ENCODE measurements around the gene PAK5.

The PAK5 gene

GRCh38 chr20:9838378-9839295, at the start of gene PAK5:
Gene PAK5 (minus strand): TSS chr20:9839076. CDS start chr20:9644328, 194,748 bp downstream.
- no peak within 1 kb of the TSS for H3K4me3 Mint-ChIP-seq
- ATAC-seq: no peak
- peaks cover 5% of the 10 kb centered on the region for H3K4me1 Mint-ChIP-seq
- no peaks in the 10 kb centered on the region for H3K9me3 Mint-ChIP-seq
- no peak for DNase-seq (ENCODE audit: low spot score in 2 of 2)
- no peak within 1 kb of the TSS for H3K27ac Mint-ChIP-seq
- no peaks in the 10 kb centered on the region for H3K36me3 Mint-ChIP-seq

GRCh38 chr20:9887706-9888105, 48.8 kb upstream of the PAK5 start:
- no peak overlapping the region for H3K4me3 Mint-ChIP-seq
- peaks cover 5% of the 10 kb centered on the region for H3K4me1 Mint-ChIP-seq
- peaks cover 4% of the 10 kb centered on the region for H3K9me3 Mint-ChIP-seq
- ATAC-seq (no peak), DNase-seq (ENCODE audit: low spot score in 2 of 2) (no peak)
- no peak overlapping the region for H3K27ac Mint-ChIP-seq
- no peaks in the 10 kb centered on the region for H3K36me3 Mint-ChIP-seq

GRCh38 chr20:9886227-9886626, 47.4 kb upstream of the PAK5 start:
- peaks cover 4% of the 10 kb centered on the region for H3K9me3 Mint-ChIP-seq
- H3K4me1 Mint-ChIP-seq: peaks cover 5% of the 10 kb centered on the region
- no peaks in the 10 kb centered on the region for H3K36me3 Mint-ChIP-seq
- H3K27ac Mint-ChIP-seq: no peak overlapping the region
- ATAC-seq (peak; percentile 79), DNase-seq (ENCODE audit: low spot score in 2 of 2) (no peak)
- H3K4me3 Mint-ChIP-seq: no peak overlapping the region

- H3K36me3 Mint-ChIP-seq: no peaks in the 10 kb centered on the region
- H3K27ac Mint-ChIP-seq: no peak overlapping the region
- H3K4me3 Mint-ChIP-seq: no peak overlapping the region
- H3K4me1 Mint-ChIP-seq: peaks cover 5% of the 10 kb centered on the region
- no peak for DNase-seq (ENCODE audit: low spot score in 2 of 2)
- ATAC-seq: no peak
- peaks cover 4% of the 10 kb centered on the region for H3K9me3 Mint-ChIP-seq
These were observed 45.8 kb upstream of the PAK5 start for GRCh38 chr20:9884666-9885065.

GRCh38 chr20:9884061-9884460, 45.2 kb upstream of the PAK5 start:
- DNase-seq (ENCODE audit: low spot score in 2 of 2) (no peak), ATAC-seq (no peak)
- Mint-ChIP-seq H3K9me3 (peaks cover 2% of the 10 kb centered on the region), H3K27ac (no peak overlapping the region), H3K4me1 (peaks cover under 1% of the 10 kb centered on the region), H3K36me3 (no peaks in the 10 kb centered on the region), H3K4me3 (no peak overlapping the region)

GRCh38 chr20:9877932-9878495, 39.1 kb upstream of the PAK5 start:
- DNase-seq (ENCODE audit: low spot score in 2 of 2): no peak
- no peak for ATAC-seq
- no peaks in the 10 kb centered on the region for H3K4me1 Mint-ChIP-seq

GRCh38 chr20:9867196-9867980, 28.5 kb upstream of the PAK5 start:
- no peak for ATAC-seq

More at GRCh38 chr20:9877932-9878495, 39.1 kb upstream of the PAK5 start:
- no peak overlapping the region for H3K4me3 Mint-ChIP-seq
- H3K36me3 Mint-ChIP-seq: no peaks in the 10 kb centered on the region
- H3K9me3 Mint-ChIP-seq: peaks cover 2% of the 10 kb centered on the region
- no peak overlapping the region for H3K27ac Mint-ChIP-seq

GRCh38 chr20:9852566-9852965, 13.7 kb upstream of the PAK5 start:
- Mint-ChIP-seq H3K36me3 (no peaks in the 10 kb centered on the region), H3K27ac (no peak overlapping the region), H3K9me3 (peaks cover 2% of the 10 kb centered on the region), H3K4me3 (no peak overlapping the region), H3K4me1 (no peaks in the 10 kb centered on the region)
- DNase-seq (ENCODE audit: low spot score in 2 of 2) (no peak), ATAC-seq (no peak)

More at GRCh38 chr20:9867196-9867980, 28.5 kb upstream of the PAK5 start:
- no peak overlapping the region for H3K4me3 Mint-ChIP-seq
- H3K36me3 Mint-ChIP-seq: no peaks in the 10 kb centered on the region
- peaks cover 15% of the 10 kb centered on the region for H3K9me3 Mint-ChIP-seq
- H3K27ac Mint-ChIP-seq: no peak overlapping the region
- no peak for DNase-seq (ENCODE audit: low spot score in 2 of 2)
- H3K4me1 Mint-ChIP-seq: no peaks in the 10 kb centered on the region

- no peak for DNase-seq (ENCODE audit: low spot score in 2 of 2)
- peaks cover 5% of the 10 kb centered on the region for H3K4me1 Mint-ChIP-seq
- H3K27ac Mint-ChIP-seq: no peak overlapping the region
- no peak for ATAC-seq
- no peaks in the 10 kb centered on the region for H3K36me3 Mint-ChIP-seq
- H3K9me3 Mint-ChIP-seq: no peaks in the 10 kb centered on the region
- H3K4me3 Mint-ChIP-seq: no peak overlapping the region
These were observed 750 bp upstream of the PAK5 start for GRCh38 chr20:9839626-9840025.

GRCh38 chr20:9838035-9838377, 870 bp downstream of the PAK5 start:
- Mint-ChIP-seq H3K4me1 (peaks cover 5% of the 10 kb centered on the region), H3K9me3 (no peaks in the 10 kb centered on the region), H3K36me3 (no peaks in the 10 kb centered on the region), H3K27ac (no peak overlapping the region), H3K4me3 (no peak overlapping the region)
- DNase-seq (ENCODE audit: low spot score in 2 of 2): no peak
- no peak for ATAC-seq

GRCh38 chr20:9837634-9838033, 1.2 kb downstream of the PAK5 start:
- Mint-ChIP-seq H3K36me3 (no peaks in the 10 kb centered on the region), H3K4me3 (no peak overlapping the region), H3K4me1 (peaks cover 5% of the 10 kb centered on the region), H3K9me3 (no peaks in the 10 kb centered on the region), H3K27ac (no peak overlapping the region)
- no peak for ATAC-seq
- no peak for DNase-seq (ENCODE audit: low spot score in 2 of 2)

GRCh38 chr20:9835302-9835701, 3.6 kb downstream of the PAK5 start:
- peaks cover 5% of the 10 kb centered on the region for H3K4me1 Mint-ChIP-seq
- no peak overlapping the region for H3K4me3 Mint-ChIP-seq
- ATAC-seq: no peak
- H3K36me3 Mint-ChIP-seq: no peaks in the 10 kb centered on the region
- DNase-seq (ENCODE audit: low spot score in 2 of 2): no peak
- no peak overlapping the region for H3K27ac Mint-ChIP-seq
- no peaks in the 10 kb centered on the region for H3K9me3 Mint-ChIP-seq

GRCh38 chr20:9831032-9831431, 7.8 kb downstream of the PAK5 start:
- Mint-ChIP-seq H3K9me3 (no peaks in the 10 kb centered on the region), H3K27ac (no peak overlapping the region), H3K4me3 (no peak overlapping the region), H3K4me1 (no peaks in the 10 kb centered on the region), H3K36me3 (no peaks in the 10 kb centered on the region)
- DNase-seq (ENCODE audit: low spot score in 2 of 2) (no peak), ATAC-seq (no peak)

GRCh38 chr20:9829835-9830234, 9.0 kb downstream of the PAK5 start:
- DNase-seq (ENCODE audit: low spot score in 2 of 2) (no peak), ATAC-seq (no peak)
- no peaks in the 10 kb centered on the region for H3K4me1 Mint-ChIP-seq
- H3K4me3 Mint-ChIP-seq: no peak overlapping the region
- no peaks in the 10 kb centered on the region for H3K9me3 Mint-ChIP-seq
- no peak overlapping the region for H3K27ac Mint-ChIP-seq
- no peaks in the 10 kb centered on the region for H3K36me3 Mint-ChIP-seq

GRCh38 chr20:9817654-9818053, 21.2 kb downstream of the PAK5 start:
- no peaks in the 10 kb centered on the region for H3K36me3 Mint-ChIP-seq
- H3K4me3 Mint-ChIP-seq: no peak overlapping the region
- ATAC-seq (no peak), DNase-seq (ENCODE audit: low spot score in 2 of 2) (no peak)
- H3K9me3 Mint-ChIP-seq: peaks cover 4% of the 10 kb centered on the region
- H3K27ac Mint-ChIP-seq: no peak overlapping the region
- no peaks in the 10 kb centered on the region for H3K4me1 Mint-ChIP-seq

Measured in stimulated activated effector memory CD8-positive, alpha-beta T cell treated with anti-CD3 and anti-CD28 coated beads, Interleukin-12 subunit alpha, Interleukin-12 subunit beta, amount 100 ng/mL, for 72 hours (primary cell).